MM.1S (cell line): ENCODE measurements around the gene DHX35.

Source experiments
- DNase-seq: peaks from one replicate; pipeline ENCODE4 v3.0.0-alpha.2; 2015
- H2AFZ ChIP-seq: fragments of 300-600 bp; sonication (generic); 2 replicates; pipeline ENCODE4 v1.6.0; 2016; ENCODE audit warnings: antibody characterized with exemption, low read length
- H3F3A ChIP-seq: fragments of 300-600 bp; sonication (generic); 2 replicates; pipeline ENCODE4 v1.6.1; 2016; ENCODE audit warnings: mild to moderate bottlenecking, antibody characterized with exemption, low read length, moderate library complexity, mixed read lengths; ENCODE audit not compliant: insufficient read depth
- H3K27ac ChIP-seq: fragments of 300-600 bp; sonication (generic); 2 replicates; pipeline ENCODE4 v1.5.1; 2016; ENCODE audit warnings: mild to moderate bottlenecking, low read length
- H3K27me3 ChIP-seq: fragments of 300-600 bp; sonication (generic); replicated peaks from 2 replicates; pipeline ENCODE4 v1.6.0; 2016; ENCODE audit warnings: low read length; ENCODE audit not compliant: insufficient read depth
- H3K36me3 ChIP-seq: fragments of 300-600 bp; sonication (generic); replicated peaks from 2 replicates; pipeline ENCODE4 v1.6.1; 2016; ENCODE audit warnings: mild to moderate bottlenecking, low read length, mixed read lengths; ENCODE audit not compliant: insufficient read depth
- H3K4me1 ChIP-seq: fragments of 300-600 bp; sonication (generic); 2 replicates; pipeline ENCODE4 v1.6.1; 2016; ENCODE audit warnings: low read length, mixed read lengths
- H3K4me2 ChIP-seq: fragments of 300-600 bp; sonication (generic); 2 replicates; pipeline ENCODE4 v1.6.0; 2016; ENCODE audit warnings: low read depth, low read length
- H3K4me3 ChIP-seq: fragments of 300-600 bp; sonication (generic); 2 replicates; pipeline ENCODE4 v1.5.1; 2016; ENCODE audit warnings: low read length, mixed read lengths
- H3K79me2 ChIP-seq: fragments of 300-600 bp; sonication (generic); 2 replicates; pipeline ENCODE4 v1.6.1; 2016; ENCODE audit warnings: mixed run types, low read length, mixed read lengths
- H3K9ac ChIP-seq: fragments of 300-600 bp; sonication (generic); 2 replicates; pipeline ENCODE4 v1.6.1; 2016; ENCODE audit warnings: low read length, mixed read lengths
- H3K9me2 ChIP-seq: fragments of 300-600 bp; sonication (generic); replicated peaks from 2 replicates; pipeline ENCODE4 v1.6.1; 2016; ENCODE audit warnings: mild to moderate bottlenecking, low read length, mixed read lengths; ENCODE audit not compliant: insufficient read depth
- H3K9me3 ChIP-seq: fragments of 300-600 bp; sonication (generic); replicated peaks from 2 replicates; pipeline ENCODE4 v1.6.1; 2016; ENCODE audit warnings: mild to moderate bottlenecking, low read length, mixed read lengths; ENCODE audit not compliant: insufficient read depth
- H4K20me1 ChIP-seq: fragments of 300-600 bp; sonication (generic); 2 replicates; pipeline ENCODE4 v1.6.1; 2016; ENCODE audit warnings: mild to moderate bottlenecking, low read length, moderate library complexity, mixed read lengths; ENCODE audit not compliant: insufficient read depth
- EZH2 ChIP-seq: fragments of 300-600 bp; sonication (generic); optimal IDR thresholded peaks from 2 replicates; pipeline ENCODE3; 2017; ENCODE audit warnings: low read depth, mild to moderate bottlenecking, antibody characterized with exemption, low read length, mixed read lengths
- EZH2phosphoT487 ChIP-seq: fragments of 300-600 bp; sonication (generic); IDR thresholded peaks from 2 replicates; pipeline ENCODE4 v1.6.1; 2018; ENCODE audit warnings: antibody characterized with exemption, low read length
- TF ChIP-seq, protein P1 (sequence below): fragments of 300-600 bp; sonication (generic); IDR thresholded peaks from 2 replicates; pipeline ENCODE4 v1.5.1; 2016; ENCODE audit warnings: antibody characterized with exemption, low read length, mixed read lengths

Gene DHX35

GRCh38 chr20:39047417-39047985 is 85.4 kb downstream of the DHX35 start:
- H3K4me3 ChIP-seq, result no peak overlapping the region
- no peak overlapping the region for H3K4me2 ChIP-seq
- H3K79me2 ChIP-seq, result no peaks in the 10 kb centered on the region
- no peaks in the 10 kb centered on the region; the same call in 1 of the 2 replicates for H3F3A ChIP-seq
- TF ChIP-seq EZH2 (no peak), EZH2phosphoT487 (no peak)
- TF ChIP-seq, protein P1, sequence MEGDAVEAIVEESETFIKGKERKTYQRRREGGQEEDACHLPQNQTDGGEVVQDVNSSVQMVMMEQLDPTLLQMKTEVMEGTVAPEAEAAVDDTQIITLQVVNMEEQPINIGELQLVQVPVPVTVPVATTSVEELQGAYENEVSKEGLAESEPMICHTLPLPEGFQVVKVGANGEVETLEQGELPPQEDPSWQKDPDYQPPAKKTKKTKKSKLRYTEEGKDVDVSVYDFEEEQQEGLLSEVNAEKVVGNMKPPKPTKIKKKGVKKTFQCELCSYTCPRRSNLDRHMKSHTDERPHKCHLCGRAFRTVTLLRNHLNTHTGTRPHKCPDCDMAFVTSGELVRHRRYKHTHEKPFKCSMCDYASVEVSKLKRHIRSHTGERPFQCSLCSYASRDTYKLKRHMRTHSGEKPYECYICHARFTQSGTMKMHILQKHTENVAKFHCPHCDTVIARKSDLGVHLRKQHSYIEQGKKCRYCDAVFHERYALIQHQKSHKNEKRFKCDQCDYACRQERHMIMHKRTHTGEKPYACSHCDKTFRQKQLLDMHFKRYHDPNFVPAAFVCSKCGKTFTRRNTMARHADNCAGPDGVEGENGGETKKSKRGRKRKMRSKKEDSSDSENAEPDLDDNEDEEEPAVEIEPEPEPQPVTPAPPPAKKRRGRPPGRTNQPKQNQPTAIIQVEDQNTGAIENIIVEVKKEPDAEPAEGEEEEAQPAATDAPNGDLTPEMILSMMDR, result no peak
- H3K36me3 ChIP-seq, result no peaks in the 10 kb centered on the region
- H2AFZ ChIP-seq, result no peak overlapping the region
- H3K27ac ChIP-seq, result no peak overlapping the region
- no peaks in the 10 kb centered on the region for H4K20me1 ChIP-seq
- no peaks in the 10 kb centered on the region for H3K9me2 ChIP-seq
- no peak for DNase-seq
- no peaks in the 10 kb centered on the region for H3K27me3 ChIP-seq
- no peak overlapping the region for H3K9ac ChIP-seq
- no peaks in the 10 kb centered on the region for H3K4me1 ChIP-seq
- H3K9me3 ChIP-seq, result no peaks in the 10 kb centered on the region

- H3K4me1 ChIP-seq, result no peaks in the 10 kb centered on the region
- H3K27me3 ChIP-seq, result no peaks in the 10 kb centered on the region
- no peak overlapping the region for H3K27ac ChIP-seq
- TF ChIP-seq EZH2phosphoT487 (no peak), EZH2 (no peak)
- TF ChIP-seq, protein P1, result peak; percentile 96
- H4K20me1 ChIP-seq, result no peaks in the 10 kb centered on the region
- no peak overlapping the region for H3K4me2 ChIP-seq
- no peaks in the 10 kb centered on the region for H3K9me3 ChIP-seq
- H3K4me3 ChIP-seq, result no peak overlapping the region
- H3K9ac ChIP-seq, result no peak overlapping the region
- no peaks in the 10 kb centered on the region; the same call in 1 of the 2 replicates for H3F3A ChIP-seq
- peak; percentile 67 for DNase-seq
- no peaks in the 10 kb centered on the region for H3K9me2 ChIP-seq
- H3K36me3 ChIP-seq, result no peaks in the 10 kb centered on the region
- no peak overlapping the region for H2AFZ ChIP-seq
- H3K79me2 ChIP-seq, result no peaks in the 10 kb centered on the region
Observed at GRCh38 chr20:39048000-39048696, 86.0 kb downstream of the DHX35 start.

DNA sequence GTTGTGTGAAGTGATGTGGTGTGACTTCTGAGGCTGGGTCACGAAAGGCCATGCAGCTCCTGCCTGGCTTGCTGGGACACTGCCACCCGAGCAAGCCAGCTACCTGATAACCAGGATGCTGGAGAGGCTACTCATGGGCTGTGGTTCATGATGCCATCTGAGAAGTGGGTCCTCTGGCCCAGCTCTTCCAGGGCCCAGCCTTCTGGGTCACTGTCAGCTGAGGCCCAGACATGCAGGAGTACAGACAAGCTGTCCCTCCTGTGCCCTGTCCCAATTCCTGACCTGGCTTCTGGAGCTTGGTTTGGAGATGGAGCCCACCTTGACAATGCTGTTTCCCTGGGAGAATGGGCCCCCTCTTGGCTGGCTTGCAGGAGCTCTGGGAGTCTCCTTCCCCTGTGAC is 87.0 kb downstream of the DHX35 start:
- no peak overlapping the region for H3K4me3 ChIP-seq
- peak overlapping the region; percentile 100; the same call in 1 of the 2 replicates for H3K4me2 ChIP-seq
- no peaks in the 10 kb centered on the region for H4K20me1 ChIP-seq
- no peaks in the 10 kb centered on the region for H3K4me1 ChIP-seq
- no peaks in the 10 kb centered on the region; the same call in 1 of the 2 replicates for H3F3A ChIP-seq
- H3K27ac ChIP-seq, result no peak overlapping the region
- H3K27me3 ChIP-seq, result no peaks in the 10 kb centered on the region
- H2AFZ ChIP-seq, result peak overlapping the region; percentile 100
- no peaks in the 10 kb centered on the region for H3K79me2 ChIP-seq
- H3K9me3 ChIP-seq, result no peaks in the 10 kb centered on the region
- H3K9ac ChIP-seq, result no peak overlapping the region; the same call in 1 of the 2 replicates
- no peak for TF ChIP-seq EZH2
- TF ChIP-seq, protein P1, result no peak
- DNase-seq, result no peak
- H3K36me3 ChIP-seq, result no peaks in the 10 kb centered on the region
- no peaks in the 10 kb centered on the region for H3K9me2 ChIP-seq
